ENCODE results near the gene NSG2. TPM values are rescaled to one million over a fixed set of nuclear protein-coding genes. Genes with fewer than 3 reads are reported as not detected.

Gene NSG2
- total RNA-seq, result under 0.01 TPM in 1 of 2 replicates, not detected in the other

DNA sequence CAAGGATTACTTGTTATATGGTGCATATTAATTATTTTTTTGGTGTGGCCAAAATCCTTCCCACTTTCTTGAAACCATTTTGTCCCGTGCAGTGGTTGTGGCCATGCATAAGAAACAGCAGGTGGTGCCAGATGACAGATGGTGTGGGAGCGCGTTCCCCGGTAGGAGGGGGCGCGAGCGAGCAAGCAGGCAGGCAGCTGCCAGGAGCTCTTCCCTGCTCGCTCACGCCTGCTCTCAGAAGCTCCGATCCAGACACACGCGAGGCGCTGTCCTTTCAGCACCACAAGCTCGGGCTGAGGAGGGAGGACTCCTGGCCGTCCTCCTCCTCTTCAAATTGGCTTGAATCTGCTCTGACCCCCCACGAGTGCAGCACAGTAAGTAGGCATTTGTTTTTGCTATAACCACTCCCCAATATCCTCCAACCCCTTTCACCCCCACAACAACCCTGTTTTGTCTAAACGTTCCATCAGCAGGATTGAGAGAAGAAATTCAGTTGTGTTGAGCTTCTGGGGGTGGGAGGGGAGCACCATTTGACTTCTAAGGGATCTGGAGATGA lies at the start of gene NSG2:
NSG2 (plus strand) TSS at position 237 of the 556 bp plus-strand sequence. CDS start 1,050 bp downstream, outside the sequence.

Other genes starting within 250 kb of the NSG2 start
- 12.8 and 20.5 TPM in 2 replicates for gene CPEB4, start 157.4 kb upstream of the NSG2 start, total RNA-seq
- not detected in 2 replicates for gene C5orf47, start 56.5 kb upstream of the NSG2 start, total RNA-seq